Measurements from ENCODE around the gene NTNG1.

DNA sequence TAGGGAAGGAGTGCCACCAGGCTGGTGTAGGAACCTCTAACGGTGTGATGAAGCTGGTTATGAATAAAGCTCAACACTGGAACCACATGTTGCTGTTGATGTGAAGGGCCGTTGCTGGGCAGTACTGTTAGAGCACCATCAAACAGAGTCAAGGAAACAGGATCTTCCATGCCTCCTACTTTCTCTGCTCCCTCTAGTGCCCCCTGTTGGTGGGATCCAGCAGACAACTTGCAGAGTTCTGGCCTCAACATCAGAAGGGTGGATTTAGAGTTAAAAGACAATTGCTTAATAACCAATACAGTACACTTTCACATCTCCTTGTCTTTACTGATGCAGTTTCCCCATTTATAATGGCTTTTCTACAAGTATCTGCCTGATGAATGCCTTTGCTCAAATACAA is 336.4 kb downstream of the NTNG1 start:
- TF ChIP-seq CTCF (conservative IDR thresholded peaks at IDR 0.05; ENCODE audit: low read depth, low read length) (no peak), SMC3 (IDR thresholded peaks at IDR 0.05; ENCODE audit: low read depth, low read length) (no peak), POLR2A (IDR thresholded peaks at IDR 0.05; ENCODE audit: low read depth, low read length) (no peak), CEBPB (IDR thresholded peaks at IDR 0.05; ENCODE audit: low read depth, low read length) (no peak), USF2 (IDR thresholded peaks at IDR 0.05; ENCODE audit: low read depth, low read length) (no peak), MXI1 (IDR thresholded peaks at IDR 0.05; ENCODE audit: borderline replicate concordance, low read depth, low read length) (no peak), RFX5 (IDR thresholded peaks at IDR 0.05; ENCODE audit: low read depth, low read length) (no peak), RAD21 (IDR thresholded peaks at IDR 0.05; ENCODE audit: low read length) (no peak), BHLHE40 (IDR thresholded peaks at IDR 0.05; ENCODE audit: low read depth, low read length) (no peak), MAZ (IDR thresholded peaks at IDR 0.05; ENCODE audit: borderline replicate concordance, low read depth, low read length) (no peak)
- TF ChIP-seq, protein P1, sequence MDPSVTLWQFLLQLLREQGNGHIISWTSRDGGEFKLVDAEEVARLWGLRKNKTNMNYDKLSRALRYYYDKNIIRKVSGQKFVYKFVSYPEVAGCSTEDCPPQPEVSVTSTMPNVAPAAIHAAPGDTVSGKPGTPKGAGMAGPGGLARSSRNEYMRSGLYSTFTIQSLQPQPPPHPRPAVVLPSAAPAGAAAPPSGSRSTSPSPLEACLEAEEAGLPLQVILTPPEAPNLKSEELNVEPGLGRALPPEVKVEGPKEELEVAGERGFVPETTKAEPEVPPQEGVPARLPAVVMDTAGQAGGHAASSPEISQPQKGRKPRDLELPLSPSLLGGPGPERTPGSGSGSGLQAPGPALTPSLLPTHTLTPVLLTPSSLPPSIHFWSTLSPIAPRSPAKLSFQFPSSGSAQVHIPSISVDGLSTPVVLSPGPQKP (IDR thresholded peaks at IDR 0.05; ENCODE audit: borderline replicate concordance, low read depth, low read length) = no peak

Measured in IMR-90 (cell line).